GM20431 (cell line): ENCODE data around the gene AK5.
"Not testable (repeated sequence)": the region's sequence is repeated elsewhere in the genome, so short reads cannot be mapped to it uniquely, and the experiment has no call there.

Experiments used
- in situ Hi-C: fragments of 300-500 bp; cut with MseI, MboI; formaldehyde crosslinking; loops from one replicate; pipeline ENCODE4 v1.15.0; 2020; ENCODE audit warnings: low sequenced_read_pairs; ENCODE audit not compliant: unreplicated experiment

AK5 gene

GRCh38 chr1:77392486-77392885 lies 110.7 kb downstream of the AK5 start:
- in situ Hi-C loops = no loop called here

GRCh38 chr1:77394166-77394565 lies 112.3 kb downstream of the AK5 start:
- in situ Hi-C loops = no loop called here

- in situ Hi-C loops = no loop called here
These were observed 113.2 kb downstream of the AK5 start for GRCh38 chr1:77395051-77395450.

- in situ Hi-C loops = no loop called here
These were observed 116.3 kb downstream of the AK5 start for GRCh38 chr1:77398152-77398551.

GRCh38 chr1:77399250-77400086 lies 117.6 kb downstream of the AK5 start:
- in situ Hi-C loops = no loop called here

- in situ Hi-C loops = no loop called here
These were observed 119.0 kb downstream of the AK5 start for GRCh38 chr1:77400781-77401180.

GRCh38 chr1:77401384-77401783 lies 119.6 kb downstream of the AK5 start:
- in situ Hi-C loops = no loop called here

- in situ Hi-C loops = no loop called here
These were observed 123.4 kb downstream of the AK5 start for GRCh38 chr1:77405186-77405585.

- in situ Hi-C loops = no loop called here
These were observed 124.8 kb downstream of the AK5 start for GRCh38 chr1:77406661-77407060.

GRCh38 chr1:77407738-77408375 lies 126.0 kb downstream of the AK5 start:
- in situ Hi-C loops = no loop called here

GRCh38 chr1:77408933-77409332 lies 127.1 kb downstream of the AK5 start:
- in situ Hi-C loops = not testable (repeated sequence)

- in situ Hi-C loops = no loop called here
These were observed 130.4 kb downstream of the AK5 start for GRCh38 chr1:77412069-77412819.

- in situ Hi-C loops = no loop called here
These were observed 131.2 kb downstream of the AK5 start for GRCh38 chr1:77412820-77413530.

- in situ Hi-C loops = no loop called here
These were observed 131.9 kb downstream of the AK5 start for GRCh38 chr1:77413541-77414335.

GRCh38 chr1:77415579-77415978 lies 133.8 kb downstream of the AK5 start:
- in situ Hi-C loops = no loop called here

- in situ Hi-C loops = no loop called here
These were observed 135.1 kb downstream of the AK5 start for GRCh38 chr1:77416692-77417450.

GRCh38 chr1:77418055-77418454 lies 136.2 kb downstream of the AK5 start:
- in situ Hi-C loops = not testable (repeated sequence)

- in situ Hi-C loops = no loop called here
These were observed 139.8 kb downstream of the AK5 start for GRCh38 chr1:77421504-77422233.
